Activated CD4-positive, alpha-beta T cell treated with anti-CD3 and anti-CD28 coated beads, Interleukin-2, amount 50 U/mL, for 16 hours (primary cell): Measurements from ENCODE around the gene PFKP.

Experiments
- DNase-seq: peaks from one replicate; pipeline ENCODE4 v3.0.0-alpha.2; 2020

Gene PFKP

GRCh38 chr10:3072641-3073360, 5.5 kb downstream of the PFKP start:
- no peak for DNase-seq

GRCh38 chr10:3074145-3074665, 6.9 kb downstream of the PFKP start:
- no peak for DNase-seq

- no peak for DNase-seq
Measured at GRCh38 chr10:3074985-3075600, 7.7 kb downstream of the PFKP start.

GRCh38 chr10:3076138-3076537, 8.8 kb downstream of the PFKP start:
- no peak for DNase-seq

GRCh38 chr10:3077509-3077908, 10.2 kb downstream of the PFKP start:
- no peak for DNase-seq

GRCh38 chr10:3077940-3078630, 10.7 kb downstream of the PFKP start:
- no peak for DNase-seq

- no peak for DNase-seq
Measured at GRCh38 chr10:3081383-3081981, 14.1 kb downstream of the PFKP start.

GRCh38 chr10:3082290-3082689, 14.9 kb downstream of the PFKP start:
- DNase-seq = no peak

- no peak for DNase-seq
Measured at GRCh38 chr10:3085785-3086567, 18.6 kb downstream of the PFKP start.

- no peak for DNase-seq
Measured at GRCh38 chr10:3090388-3090787, 23.0 kb downstream of the PFKP start.

GRCh38 chr10:3090914-3091787, 23.8 kb downstream of the PFKP start:
- peak; percentile 91 for DNase-seq

GRCh38 chr10:3091921-3092320, 24.6 kb downstream of the PFKP start:
- no peak for DNase-seq

- no peak for DNase-seq
Measured at GRCh38 chr10:3093996-3094395, 26.6 kb downstream of the PFKP start.

GRCh38 chr10:3094609-3095036, 27.3 kb downstream of the PFKP start:
- DNase-seq = no peak

- DNase-seq = peak; percentile 94
Measured at GRCh38 chr10:3095373-3096139, 28.2 kb downstream of the PFKP start.

- peak; percentile 16 for DNase-seq
Measured at GRCh38 chr10:3096149-3096548, 28.8 kb downstream of the PFKP start.

- no peak for DNase-seq
Measured at GRCh38 chr10:3097160-3097559, 29.8 kb downstream of the PFKP start.

- DNase-seq = no peak
Measured at GRCh38 chr10:3098689-3099088, 31.3 kb downstream of the PFKP start.

GRCh38 chr10:3099291-3100092, 32.1 kb downstream of the PFKP start:
- no peak for DNase-seq
